ENCODE data around the gene UQCR11. TPM values are rescaled to one million over a fixed set of nuclear protein-coding genes. Genes with fewer than 3 reads are reported as not detected.

Gene UQCR11
- polyA plus RNA-seq, 1 donor (not counting 4 experiments of a cell fraction or from before 2014, with no cell fraction given): 327 TPM

- Histone ChIP-seq H4K20me1 (ENCODE audit: control insufficient read depth, extremely low read depth, insufficient read depth, low read length) (peaks cover 4% of the 10 kb centered on the region), H3K79me2 (ENCODE audit: control insufficient read depth, insufficient read depth, low read length) (peaks cover 37% of the 10 kb centered on the region), H3K36me3 (ENCODE audit: control insufficient read depth in 2 of 2, extremely low read depth in 1 of 2, insufficient read depth in 2 of 2, low read length in 2 of 2) (peaks cover 0 to 1% of the 10 kb centered on the region in 2 experiments), H3K4me1 (ENCODE audit: control insufficient read depth, extremely low read depth, insufficient read depth, low read length) (peaks cover 37% of the 10 kb centered on the region), H3K27ac (ENCODE audit: control insufficient read depth, insufficient read depth, low read length) (peak overlapping the region; percentile 89), H3K27me3 (ENCODE audit: control insufficient read depth, extremely low read depth, insufficient read depth, low read length) (no peaks in the 10 kb centered on the region), H3K9me1 (ENCODE audit: control insufficient read depth, extremely low read depth, insufficient read depth, low read length) (peaks cover 3% of the 10 kb centered on the region), H3K9ac (ENCODE audit: control insufficient read depth, extremely low read depth, insufficient read depth, low read length) (peak overlapping the region; percentile 98), H3K4me3 (ENCODE audit: control insufficient read depth in 2 of 3, extremely low read depth in 1 of 3, insufficient read depth in 2 of 3, low read depth in 1 of 3, low read length in 3 of 3) (peak overlapping the region; percentile 94 to 96 (median 94)), H3K9me3 (ENCODE audit: control insufficient read depth, low read depth, low read length) (no peaks in the 10 kb centered on the region), H3K4me2 (ENCODE audit: control insufficient read depth, extremely low read depth, insufficient read depth, low read depth, low read length) (peak overlapping the region; percentile 95), H2AFZ (ENCODE audit: control insufficient read depth, low read length) (no peak overlapping the region)
- FAIRE-seq (peak; percentile 52), DNase-seq (ENCODE audit: low read depth, low spot score) (no peak)
- dilution Hi-C loops (cut with MboI; ENCODE audit: extremely low pct_ligation_motif_present, low sequenced_read_pairs): no loop called here
- TF ChIP-seq, protein P1, sequence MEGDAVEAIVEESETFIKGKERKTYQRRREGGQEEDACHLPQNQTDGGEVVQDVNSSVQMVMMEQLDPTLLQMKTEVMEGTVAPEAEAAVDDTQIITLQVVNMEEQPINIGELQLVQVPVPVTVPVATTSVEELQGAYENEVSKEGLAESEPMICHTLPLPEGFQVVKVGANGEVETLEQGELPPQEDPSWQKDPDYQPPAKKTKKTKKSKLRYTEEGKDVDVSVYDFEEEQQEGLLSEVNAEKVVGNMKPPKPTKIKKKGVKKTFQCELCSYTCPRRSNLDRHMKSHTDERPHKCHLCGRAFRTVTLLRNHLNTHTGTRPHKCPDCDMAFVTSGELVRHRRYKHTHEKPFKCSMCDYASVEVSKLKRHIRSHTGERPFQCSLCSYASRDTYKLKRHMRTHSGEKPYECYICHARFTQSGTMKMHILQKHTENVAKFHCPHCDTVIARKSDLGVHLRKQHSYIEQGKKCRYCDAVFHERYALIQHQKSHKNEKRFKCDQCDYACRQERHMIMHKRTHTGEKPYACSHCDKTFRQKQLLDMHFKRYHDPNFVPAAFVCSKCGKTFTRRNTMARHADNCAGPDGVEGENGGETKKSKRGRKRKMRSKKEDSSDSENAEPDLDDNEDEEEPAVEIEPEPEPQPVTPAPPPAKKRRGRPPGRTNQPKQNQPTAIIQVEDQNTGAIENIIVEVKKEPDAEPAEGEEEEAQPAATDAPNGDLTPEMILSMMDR (optimal IDR thresholded peaks at IDR 0.05 in 1 of 3, IDR thresholded peaks at IDR 0.05 in 1 of 3, conservative IDR thresholded peaks at IDR 0.05 in 1 of 3; ENCODE audit: extremely low read depth in 1 of 3, insufficient read depth in 2 of 3, low read length in 3 of 3): peak; percentile 31 to 48 (median 34)
- TF ChIP-seq EZH2 (IDR thresholded peaks at IDR 0.05; ENCODE audit: low read length): no peak
Observed at GRCh38 chr19:1590641-1591397, 14.4 kb downstream of the UQCR11 start.

- TF ChIP-seq EZH2 (IDR thresholded peaks at IDR 0.05; ENCODE audit: low read length): no peak
- TF ChIP-seq, protein P1 (optimal IDR thresholded peaks at IDR 0.05 in 1 of 3, IDR thresholded peaks at IDR 0.05 in 1 of 3, conservative IDR thresholded peaks at IDR 0.05 in 1 of 3; ENCODE audit: extremely low read depth in 1 of 3, insufficient read depth in 2 of 3, low read length in 3 of 3): no peak
- dilution Hi-C loops (cut with MboI; ENCODE audit: extremely low pct_ligation_motif_present, low sequenced_read_pairs): no loop called here
- Histone ChIP-seq H3K9me1 (ENCODE audit: control insufficient read depth, extremely low read depth, insufficient read depth, low read length) (peaks cover 3% of the 10 kb centered on the region), H3K9me3 (ENCODE audit: control insufficient read depth, low read depth, low read length) (no peaks in the 10 kb centered on the region), H2AFZ (ENCODE audit: control insufficient read depth, low read length) (no peak overlapping the region), H3K4me2 (ENCODE audit: control insufficient read depth, extremely low read depth, insufficient read depth, low read depth, low read length) (peak overlapping the region; percentile 13), H3K9ac (ENCODE audit: control insufficient read depth, extremely low read depth, insufficient read depth, low read length) (no peak overlapping the region), H4K20me1 (ENCODE audit: control insufficient read depth, extremely low read depth, insufficient read depth, low read length) (peaks cover 4% of the 10 kb centered on the region), H3K4me1 (ENCODE audit: control insufficient read depth, extremely low read depth, insufficient read depth, low read length) (peaks cover 33% of the 10 kb centered on the region), H3K27me3 (ENCODE audit: control insufficient read depth, extremely low read depth, insufficient read depth, low read length) (no peaks in the 10 kb centered on the region), H3K79me2 (ENCODE audit: control insufficient read depth, insufficient read depth, low read length) (peaks cover 39% of the 10 kb centered on the region), H3K27ac (ENCODE audit: control insufficient read depth, insufficient read depth, low read length) (no peak overlapping the region), H3K4me3 (ENCODE audit: control insufficient read depth in 2 of 3, extremely low read depth in 1 of 3, insufficient read depth in 2 of 3, low read depth in 1 of 3, low read length in 3 of 3) (no peak overlapping the region), H3K36me3 (ENCODE audit: control insufficient read depth in 2 of 2, extremely low read depth in 1 of 2, insufficient read depth in 2 of 2, low read length in 2 of 2) (peaks cover 0 to 5% of the 10 kb centered on the region in 2 experiments)
- FAIRE-seq: no peak
- DNase-seq (ENCODE audit: low read depth, low spot score): no peak
Observed at GRCh38 chr19:1587872-1588271, 17.4 kb downstream of the UQCR11 start.
